Caki2 (cell line): ENCODE measurements around the gene ANK2. TPM values are rescaled to one million over a fixed set of nuclear protein-coding genes. Genes with fewer than 3 reads are reported as not detected.
A peak's percentile ranks its signal among the peaks of the same experiment; 100 is the strongest.

ENCODE experiments used
- DNase-seq: peaks from one replicate; pipeline ENCODE4 v3.0.0-alpha.2; 2015; ENCODE audit warnings: low read depth
- in situ Hi-C: cut with HindIII; loops from 2 replicates; pipeline ENCODE4 v1.10.0; 2016; ENCODE audit warnings: low sequenced_read_pairs, low pct_unique_long_range_greater_than_20kb, mixed read lengths
- total RNA-seq: library from RNA; depleted of rRNA; stranded (reverse); fragments of >200 nt; shearing (Covaris generic); gene quantifications from 2 replicates; pipeline ENCODE4 v1.2.3, GENCODE V29; 2014; ENCODE audit warnings: low replicate concordance

ANK2 gene
- total RNA-seq, 1 experiment from 2014 or later: 8.3 TPM

GRCh38 chr4:113335746-113336145 is 286.3 kb downstream of the ANK2 start:
- in situ Hi-C loops: no loop called here
- DNase-seq: no peak

GRCh38 chr4:113336556-113336955 is 287.1 kb downstream of the ANK2 start:
- peak; percentile 18 for DNase-seq
- in situ Hi-C loops: no loop called here

GRCh38 chr4:113339430-113339813 is 290.0 kb downstream of the ANK2 start:
- DNase-seq: no peak

GRCh38 chr4:113344100-113344499 is 294.6 kb downstream of the ANK2 start:
- DNase-seq: no peak
- in situ Hi-C loops: no loop called here

More at GRCh38 chr4:113339430-113339813, 290.0 kb downstream of the ANK2 start:
- in situ Hi-C loops: no loop called here

GRCh38 chr4:113347245-113347644 is 297.8 kb downstream of the ANK2 start:
- no peak for DNase-seq
- in situ Hi-C loops: no loop called here

GRCh38 chr4:113349430-113349829 is 300.0 kb downstream of the ANK2 start:
- in situ Hi-C loops: no loop called here

GRCh38 chr4:113350576-113350975 is 301.1 kb downstream of the ANK2 start:
- DNase-seq: no peak
- in situ Hi-C loops: no loop called here

More at GRCh38 chr4:113349430-113349829, 300.0 kb downstream of the ANK2 start:
- no peak for DNase-seq

GRCh38 chr4:113355550-113356371 is 306.3 kb downstream of the ANK2 start:
- in situ Hi-C loops: no loop called here
- peak; percentile 13 for DNase-seq

- in situ Hi-C loops: no loop called here
- DNase-seq: no peak
Observed at GRCh38 chr4:113356453-113356852, 307.0 kb downstream of the ANK2 start.

GRCh38 chr4:113358784-113359183 is 309.3 kb downstream of the ANK2 start:
- no peak for DNase-seq
- in situ Hi-C loops: no loop called here

- in situ Hi-C loops: no loop called here
- no peak for DNase-seq
Observed at GRCh38 chr4:113365377-113365776, 315.9 kb downstream of the ANK2 start.

- no peak for DNase-seq
- in situ Hi-C loops: no loop called here
Observed at GRCh38 chr4:113368056-113368455, 318.6 kb downstream of the ANK2 start.

- DNase-seq: no peak
- in situ Hi-C loops: no loop called here
Observed at GRCh38 chr4:113371111-113371510, 321.7 kb downstream of the ANK2 start.

GRCh38 chr4:113375964-113376666 is 326.7 kb downstream of the ANK2 start:
- in situ Hi-C loops: no loop called here
- DNase-seq: no peak

GRCh38 chr4:113378836-113379235 is 329.4 kb downstream of the ANK2 start:
- in situ Hi-C loops: no loop called here
- no peak for DNase-seq

GRCh38 chr4:113382704-113383103 is 333.3 kb downstream of the ANK2 start:
- DNase-seq: no peak
- in situ Hi-C loops: no loop called here

GRCh38 chr4:113383111-113383785 is 333.8 kb downstream of the ANK2 start:
- in situ Hi-C loops: no loop called here
- no peak for DNase-seq

GRCh38 chr4:113384600-113384999 is 335.1 kb downstream of the ANK2 start:
- DNase-seq: peak; percentile 45
- in situ Hi-C loops: no loop called here

- DNase-seq: no peak
- in situ Hi-C loops: no loop called here
Observed at GRCh38 chr4:113385281-113385899, 335.9 kb downstream of the ANK2 start.
